ENCODE data around the gene SCAF4.

SCAF4 gene

DNA sequence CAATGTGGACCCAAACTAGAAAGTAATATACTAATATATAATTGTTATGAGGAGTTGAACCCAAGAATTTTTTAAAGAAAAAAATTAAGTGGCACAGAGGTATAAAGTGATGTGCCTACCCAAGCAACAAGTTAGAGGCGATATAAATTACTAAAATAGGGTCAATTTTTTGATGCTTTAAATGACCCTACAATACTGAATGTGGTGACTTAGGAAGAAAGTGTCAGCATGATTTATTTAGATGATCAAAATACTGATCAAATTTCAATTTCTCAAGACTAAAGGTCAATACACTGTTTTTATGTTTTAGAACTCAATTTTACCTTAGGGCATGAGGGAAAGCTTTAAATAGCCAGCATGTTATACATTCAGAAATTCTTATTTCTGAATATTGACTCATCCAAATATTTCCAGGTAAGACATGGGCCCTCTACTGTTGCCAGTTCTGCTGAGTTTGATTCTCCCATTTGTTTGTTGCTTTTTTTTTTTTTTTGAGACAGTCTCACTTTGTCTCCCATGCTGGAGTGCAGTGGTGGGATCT, 20.1 kb downstream of the SCAF4 start:
- Mint-ChIP-seq H3K4me3 (no peak overlapping the region), H3K27me3 (no peaks in the 10 kb centered on the region)

DNA sequence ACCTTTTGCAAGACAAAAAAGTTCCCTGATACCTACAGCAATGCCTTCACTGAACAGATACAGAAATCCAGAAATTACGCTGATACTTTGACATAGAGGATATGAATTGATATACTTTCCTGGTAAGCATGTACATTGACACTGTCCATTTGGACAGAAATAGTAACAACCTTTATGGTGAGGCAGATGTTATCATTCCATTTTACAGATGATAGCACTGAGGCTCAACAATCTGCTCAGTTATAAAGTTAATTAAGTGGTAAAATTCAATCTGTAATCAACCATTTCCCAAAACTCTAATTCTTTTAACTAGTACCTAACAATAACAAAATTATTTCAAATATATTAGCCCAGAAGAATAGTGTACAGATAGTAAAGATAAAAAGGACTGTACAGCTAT, 20.6 kb downstream of the SCAF4 start:
- H3K27me3 Mint-ChIP-seq, result no peaks in the 10 kb centered on the region
- CTCF ChIA-PET, result interaction anchor here (0.7 kb wide), 1 partner anchor 43 kb away, joined by 3 read pairs; no protein-coding TSS in a partner anchor
- no peak for DNase-seq
- H3K9me3 Mint-ChIP-seq, result no peaks in the 10 kb centered on the region
- no peak overlapping the region for H3K4me3 Mint-ChIP-seq
- H3K4me1 Mint-ChIP-seq, result peaks cover 26% of the 10 kb centered on the region
- H3K27ac Mint-ChIP-seq, result no peak overlapping the region
- peaks cover 2% of the 10 kb centered on the region for H3K36me3 Mint-ChIP-seq

More for the DNA sequence above, 20.1 kb downstream of the SCAF4 start:
- DNase-seq, result no peak
- Mint-ChIP-seq H3K4me1 (peaks cover 26% of the 10 kb centered on the region), H3K9me3 (no peaks in the 10 kb centered on the region), H3K36me3 (peaks cover 2% of the 10 kb centered on the region), H3K27ac (no peak overlapping the region)
- CTCF ChIA-PET, result interaction anchor here (0.7 kb wide), 1 partner anchor 43 kb away, joined by 3 read pairs; no protein-coding TSS in a partner anchor

DNA sequence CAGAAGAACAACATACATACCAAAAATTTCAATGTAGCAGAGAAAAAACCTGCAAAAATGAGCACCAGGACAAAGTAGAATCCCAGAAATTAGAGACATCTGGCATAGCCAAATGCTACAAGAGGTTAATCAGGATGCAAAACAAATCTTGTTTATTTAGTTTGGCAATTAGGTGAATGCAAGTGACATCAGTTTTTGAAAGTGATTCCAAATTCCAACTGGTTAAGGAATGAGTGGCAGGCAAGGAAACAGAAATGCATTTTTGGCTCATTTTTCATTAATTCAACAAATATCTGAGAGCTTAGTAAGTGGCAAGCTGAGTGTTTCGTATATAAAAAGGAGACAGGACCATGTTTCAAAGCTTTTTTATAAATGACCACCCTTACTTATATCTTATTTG, 21.3 kb downstream of the SCAF4 start:
- H3K4me1 Mint-ChIP-seq, result peaks cover 26% of the 10 kb centered on the region
- no peaks in the 10 kb centered on the region for H3K27me3 Mint-ChIP-seq
- H3K27ac Mint-ChIP-seq, result no peak overlapping the region
- H3K36me3 Mint-ChIP-seq, result peaks cover 2% of the 10 kb centered on the region
- H3K4me3 Mint-ChIP-seq, result no peak overlapping the region
- no peak for DNase-seq
- no peaks in the 10 kb centered on the region for H3K9me3 Mint-ChIP-seq
- CTCF ChIA-PET, result no interaction called here

DNA sequence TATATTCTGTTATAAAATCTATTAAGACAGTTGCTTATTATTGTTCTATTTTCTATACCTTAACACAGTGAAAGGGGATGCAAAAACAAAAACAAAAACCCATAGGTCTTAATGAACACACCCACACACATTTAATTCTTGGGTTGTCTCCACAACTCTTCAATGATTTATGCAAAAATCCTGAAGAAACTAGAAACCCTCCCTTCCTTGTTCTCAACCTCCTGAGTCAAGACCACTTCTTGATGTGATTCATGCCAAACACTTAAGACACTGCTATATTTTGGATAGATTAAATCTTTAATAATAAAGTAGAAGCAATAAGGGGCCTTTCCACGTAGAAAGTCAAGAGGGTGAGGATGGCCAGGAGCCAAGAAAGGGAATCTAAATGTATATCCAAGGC, 23.4 kb downstream of the SCAF4 start:
- CTCF ChIA-PET, result no interaction called here
- Mint-ChIP-seq H3K36me3 (peaks cover 10% of the 10 kb centered on the region), H3K27ac (no peak overlapping the region), H3K27me3 (no peaks in the 10 kb centered on the region), H3K4me3 (no peak overlapping the region), H3K4me1 (peaks cover 21% of the 10 kb centered on the region), H3K9me3 (no peaks in the 10 kb centered on the region)
- DNase-seq, result no peak

DNA sequence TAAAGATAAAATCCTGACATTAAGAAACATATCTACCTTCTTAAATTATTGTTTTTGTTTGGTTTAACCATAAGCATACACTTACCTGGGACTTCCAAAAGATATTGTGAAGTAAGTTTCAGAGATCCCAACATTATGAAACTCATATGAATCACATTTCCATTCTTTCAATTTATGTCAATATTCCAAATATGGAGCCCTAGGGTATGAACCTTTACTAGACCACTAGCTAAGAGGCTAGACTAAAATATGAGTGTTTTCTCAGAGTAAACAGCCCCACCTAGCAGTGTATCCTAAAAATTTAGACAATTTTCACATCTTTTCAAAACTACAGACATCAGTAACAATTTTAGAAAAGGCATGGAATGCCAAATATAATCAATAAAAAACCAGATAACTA, 24.4 kb downstream of the SCAF4 start:
- no peaks in the 10 kb centered on the region for H3K9me3 Mint-ChIP-seq
- H3K27me3 Mint-ChIP-seq, result no peaks in the 10 kb centered on the region
- peaks cover 15% of the 10 kb centered on the region for H3K36me3 Mint-ChIP-seq
- no peak overlapping the region for H3K27ac Mint-ChIP-seq
- peaks cover 18% of the 10 kb centered on the region for H3K4me1 Mint-ChIP-seq
- H3K4me3 Mint-ChIP-seq, result no peak overlapping the region
- DNase-seq, result no peak
- CTCF ChIA-PET, result no interaction called here

DNA sequence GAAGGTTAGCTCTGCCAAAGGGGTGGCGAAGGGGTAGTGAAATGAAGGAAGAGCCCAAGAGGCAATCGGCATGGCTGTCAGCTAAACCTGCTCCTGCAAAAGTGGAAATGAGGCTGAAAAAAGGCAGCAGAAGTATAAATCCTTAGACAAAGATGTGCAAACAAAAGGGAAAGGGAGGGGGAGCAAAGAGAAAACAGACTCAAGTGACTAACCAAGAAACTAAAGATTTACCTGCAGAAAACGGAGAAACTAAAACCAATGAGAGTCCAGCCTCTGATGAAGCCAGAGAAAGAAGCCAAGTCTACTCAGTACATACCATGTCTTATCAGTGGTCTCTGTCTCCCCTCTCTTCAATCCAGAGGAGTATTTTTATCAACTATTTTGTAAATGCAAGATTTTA, 25.4 kb downstream of the SCAF4 start:
- DNase-seq, result no peak
- Mint-ChIP-seq H3K4me1 (peaks cover 18% of the 10 kb centered on the region), H3K27ac (no peak overlapping the region), H3K9me3 (no peaks in the 10 kb centered on the region), H3K4me3 (no peak overlapping the region), H3K36me3 (peaks cover 20% of the 10 kb centered on the region), H3K27me3 (no peaks in the 10 kb centered on the region)
- CTCF ChIA-PET, result no interaction called here

DNA sequence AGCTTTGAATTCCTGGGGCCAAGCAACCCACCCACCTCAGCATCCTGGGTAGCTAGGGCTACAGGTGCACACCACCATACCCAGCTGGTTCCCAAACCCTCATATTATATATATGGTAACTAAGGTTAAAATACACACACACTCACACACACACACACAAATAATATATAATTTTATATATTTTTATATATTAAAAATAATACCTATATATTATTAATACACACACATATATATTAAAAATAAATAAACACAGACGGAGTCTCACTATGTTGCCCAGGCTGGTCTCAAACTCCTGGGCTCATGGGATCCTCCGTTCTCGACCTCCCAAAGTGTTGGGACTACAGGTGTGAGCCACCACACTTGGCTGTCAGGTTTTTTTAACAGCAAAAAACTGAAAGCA, 31.9 kb downstream of the SCAF4 start:
- Mint-ChIP-seq H3K4me3 (no peak overlapping the region), H3K27me3 (no peaks in the 10 kb centered on the region), H3K36me3 (peaks cover 45% of the 10 kb centered on the region), H3K27ac (no peak overlapping the region), H3K9me3 (no peaks in the 10 kb centered on the region), H3K4me1 (no peaks in the 10 kb centered on the region)
- DNase-seq, result no peak
- CTCF ChIA-PET, result no interaction called here

DNA sequence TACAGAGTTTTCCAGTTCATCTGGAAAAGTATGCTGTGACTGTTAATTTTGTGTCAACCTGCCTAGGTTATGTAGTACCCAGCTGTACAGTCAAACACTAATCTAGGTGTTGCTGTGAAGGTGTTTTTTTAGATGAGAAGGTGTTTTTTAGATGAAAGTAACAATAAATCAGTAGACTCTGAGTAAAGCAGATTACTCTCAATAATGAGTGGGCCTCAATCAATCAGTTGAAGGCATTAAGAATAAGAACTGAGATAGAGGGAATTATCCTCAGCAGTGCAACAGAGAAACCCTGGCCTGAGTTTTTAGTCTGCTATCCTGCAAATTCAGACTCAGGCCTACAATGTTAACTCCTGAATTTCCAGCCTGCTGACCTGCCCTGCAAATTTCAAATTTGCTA, 33.5 kb downstream of the SCAF4 start:
- Mint-ChIP-seq H3K4me1 (no peaks in the 10 kb centered on the region), H3K36me3 (peaks cover 45% of the 10 kb centered on the region)
- CTCF ChIA-PET, result no interaction called here

DNA sequence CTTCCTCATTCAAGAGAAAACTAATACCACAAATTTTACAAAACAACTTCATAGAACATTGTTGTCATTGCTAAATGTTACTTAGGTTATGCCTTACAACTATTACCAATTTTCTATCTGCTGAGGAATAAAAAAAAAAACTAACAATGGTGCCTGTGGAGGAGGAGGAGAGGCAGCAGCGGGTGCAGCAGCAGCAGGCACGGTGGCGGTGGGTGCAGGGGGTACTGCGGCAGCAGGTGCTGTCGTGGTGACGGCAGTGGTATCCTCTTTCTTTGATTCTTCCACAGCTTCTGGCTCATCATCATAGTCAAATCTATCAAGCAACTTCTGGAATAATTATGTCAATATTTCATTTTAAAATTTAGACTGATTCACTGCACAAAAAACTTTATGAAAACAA, 35.5 kb downstream of the SCAF4 start:
- Mint-ChIP-seq H3K27ac (no peak overlapping the region), H3K9me3 (no peaks in the 10 kb centered on the region), H3K4me1 (no peaks in the 10 kb centered on the region), H3K27me3 (no peaks in the 10 kb centered on the region), H3K36me3 (peaks cover 48% of the 10 kb centered on the region), H3K4me3 (no peak overlapping the region)
- no peak for DNase-seq
- CTCF ChIA-PET, result no interaction called here

More for the DNA sequence above, 33.5 kb downstream of the SCAF4 start:
- no peaks in the 10 kb centered on the region for H3K9me3 Mint-ChIP-seq
- no peak overlapping the region for H3K4me3 Mint-ChIP-seq
- no peaks in the 10 kb centered on the region for H3K27me3 Mint-ChIP-seq
- H3K27ac Mint-ChIP-seq, result no peak overlapping the region
- no peak for DNase-seq

DNA sequence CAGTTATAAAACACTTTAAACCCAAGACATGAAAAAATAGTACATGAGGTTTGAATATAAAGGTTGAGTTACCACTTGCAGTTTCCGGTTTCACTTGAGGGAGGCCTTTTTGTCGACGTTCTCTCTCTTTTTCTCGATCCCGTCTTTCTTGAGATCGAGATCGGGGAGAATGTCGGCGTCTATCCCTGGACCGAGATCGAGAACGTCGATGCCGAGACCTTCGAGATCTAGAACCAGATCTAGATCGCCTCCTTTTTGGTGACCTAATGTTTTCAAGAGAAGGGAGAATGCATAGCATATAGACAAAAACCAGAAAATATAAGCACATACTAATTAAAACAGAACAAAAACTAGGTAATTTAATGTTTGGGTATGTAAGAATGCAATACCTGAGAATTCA, 38.7 kb downstream of the SCAF4 start:
- Mint-ChIP-seq H3K27me3 (no peaks in the 10 kb centered on the region), H3K9me3 (no peaks in the 10 kb centered on the region), H3K27ac (no peak overlapping the region), H3K36me3 (peaks cover 52% of the 10 kb centered on the region), H3K4me1 (no peaks in the 10 kb centered on the region), H3K4me3 (no peak overlapping the region)
- DNase-seq, result no peak
- CTCF ChIA-PET, result interaction anchor here (0.6 kb wide), 1 partner anchor 1628 kb away, joined by 3 read pairs; no protein-coding TSS in a partner anchor

DNA sequence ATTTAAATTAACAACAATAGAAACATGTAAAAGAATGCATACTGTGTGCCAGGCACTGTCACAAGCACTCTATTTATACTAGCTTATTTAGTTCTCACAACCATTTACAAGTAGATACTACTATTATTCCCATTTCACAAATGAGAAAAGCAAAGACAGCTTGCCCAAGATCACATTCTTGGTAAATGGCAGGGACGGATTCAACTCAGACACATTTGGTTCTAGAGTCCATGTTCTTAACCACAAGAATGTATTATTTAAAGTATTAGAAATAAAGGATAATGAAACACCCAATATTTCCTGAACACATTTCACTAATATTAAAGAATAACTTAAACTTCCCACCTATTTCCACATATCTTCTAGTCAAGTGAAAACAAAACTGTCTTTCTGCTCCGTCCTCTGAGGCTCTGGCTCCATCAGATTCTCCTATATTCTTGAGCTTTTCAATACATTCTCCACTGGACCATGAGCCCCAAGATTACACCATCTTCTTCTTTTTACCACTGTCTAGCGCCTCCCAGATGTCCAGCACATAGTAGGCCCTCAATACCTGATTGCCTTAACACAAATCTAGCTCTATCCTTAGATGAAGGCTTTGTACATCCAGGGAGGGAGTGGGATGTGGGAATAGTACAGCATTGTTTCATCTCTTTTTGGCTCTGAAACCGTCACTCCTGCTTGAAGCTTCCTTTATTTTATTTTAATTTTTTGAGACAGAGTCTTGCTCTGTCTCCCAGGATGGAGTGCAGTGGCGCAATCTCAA, 43.1 kb downstream of the SCAF4 start:
- no peaks in the 10 kb centered on the region for H3K27me3 Mint-ChIP-seq
- CTCF ChIA-PET, result no interaction called here
- H3K27ac Mint-ChIP-seq, result no peak overlapping the region
- H3K9me3 Mint-ChIP-seq, result no peaks in the 10 kb centered on the region
- H3K36me3 Mint-ChIP-seq, result peaks cover 64% of the 10 kb centered on the region
- no peak for DNase-seq
- no peaks in the 10 kb centered on the region for H3K4me1 Mint-ChIP-seq
- no peak overlapping the region for H3K4me3 Mint-ChIP-seq

DNA sequence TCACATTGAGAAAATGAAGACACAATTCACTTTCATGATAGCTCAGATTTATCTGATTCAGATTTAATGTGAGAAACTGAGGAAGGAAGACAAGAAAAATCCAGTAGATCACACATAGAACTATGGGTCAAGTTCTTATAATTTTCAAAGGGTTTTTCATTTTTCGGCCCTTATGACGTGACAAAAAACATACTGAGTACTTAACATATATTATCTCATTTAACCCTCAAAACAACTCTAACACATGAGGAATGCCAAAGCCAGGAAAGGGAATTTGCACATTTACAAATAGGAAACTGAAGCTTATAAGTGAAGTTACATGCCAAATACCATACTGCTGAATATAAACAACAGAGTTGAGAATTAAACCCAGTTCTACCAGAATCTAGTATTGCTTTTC, 44.8 kb downstream of the SCAF4 start:
- H3K36me3 Mint-ChIP-seq, result peaks cover 63% of the 10 kb centered on the region
- no peaks in the 10 kb centered on the region for H3K4me1 Mint-ChIP-seq

DNA sequence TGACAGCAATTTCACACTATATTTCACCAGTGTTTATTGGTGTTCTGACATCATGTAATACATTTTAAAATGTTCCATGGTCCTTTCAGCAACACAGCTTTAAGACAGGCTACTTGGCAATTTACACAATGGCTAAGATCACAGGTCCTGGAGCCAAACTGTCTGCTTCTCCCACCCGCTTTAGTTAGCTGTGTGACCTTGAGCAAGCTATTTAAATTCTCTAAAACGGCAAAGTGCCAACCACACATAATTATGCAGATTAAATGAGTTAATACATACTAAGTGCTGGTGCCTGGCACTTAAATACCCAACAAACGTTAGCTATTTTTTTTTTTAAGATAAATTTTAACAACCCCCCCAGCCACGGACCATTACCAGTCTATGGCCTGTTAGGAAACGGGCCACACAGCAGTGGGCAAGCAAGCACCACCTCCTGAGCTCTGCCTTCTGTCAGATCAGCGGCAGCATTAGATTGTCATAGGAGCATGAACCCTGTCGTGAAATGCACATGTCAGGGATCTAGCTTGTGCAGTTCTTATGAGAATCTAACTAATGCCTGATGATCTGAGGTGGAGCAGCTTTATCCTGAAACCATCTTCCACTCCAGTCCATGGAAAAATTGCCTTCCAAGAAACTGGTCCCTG, 45.5 kb downstream of the SCAF4 start:
- Mint-ChIP-seq H3K4me3 (no peak overlapping the region), H3K4me1 (no peaks in the 10 kb centered on the region), H3K9me3 (no peaks in the 10 kb centered on the region), H3K36me3 (peaks cover 65% of the 10 kb centered on the region), H3K27me3 (no peaks in the 10 kb centered on the region), H3K27ac (no peak overlapping the region)
- CTCF ChIA-PET, result no interaction called here
- no peak for DNase-seq

More for the DNA sequence above, 44.8 kb downstream of the SCAF4 start:
- DNase-seq, result no peak
- H3K4me3 Mint-ChIP-seq, result no peak overlapping the region
- no peaks in the 10 kb centered on the region for H3K9me3 Mint-ChIP-seq
- no peak overlapping the region for H3K27ac Mint-ChIP-seq
- no peaks in the 10 kb centered on the region for H3K27me3 Mint-ChIP-seq
- CTCF ChIA-PET, result no interaction called here

DNA sequence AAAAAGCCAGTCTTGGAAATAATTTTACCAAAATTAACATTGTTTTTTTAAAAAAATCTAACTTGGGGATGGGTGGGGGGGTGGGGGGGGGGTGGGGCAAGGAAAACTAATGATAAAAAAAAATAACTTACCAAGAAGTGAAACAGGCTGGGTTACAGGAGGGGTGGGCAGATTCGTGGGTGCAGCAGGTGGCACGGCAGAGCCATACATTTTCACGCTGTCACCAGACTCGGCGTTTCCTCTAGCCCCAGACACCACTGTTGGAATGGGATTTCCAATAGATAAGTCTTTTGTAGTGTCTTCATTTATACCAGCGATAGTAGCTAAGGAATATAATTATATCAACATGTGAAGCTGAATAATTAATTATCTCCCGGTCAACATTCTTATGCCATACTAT, 47.0 kb downstream of the SCAF4 start:
- H3K27ac Mint-ChIP-seq, result no peak overlapping the region
- no peak overlapping the region for H3K4me3 Mint-ChIP-seq
- no peaks in the 10 kb centered on the region for H3K4me1 Mint-ChIP-seq
- no peak for DNase-seq
- no peaks in the 10 kb centered on the region for H3K27me3 Mint-ChIP-seq
- H3K9me3 Mint-ChIP-seq, result no peaks in the 10 kb centered on the region
- peaks cover 59% of the 10 kb centered on the region for H3K36me3 Mint-ChIP-seq
- CTCF ChIA-PET, result no interaction called here

DNA sequence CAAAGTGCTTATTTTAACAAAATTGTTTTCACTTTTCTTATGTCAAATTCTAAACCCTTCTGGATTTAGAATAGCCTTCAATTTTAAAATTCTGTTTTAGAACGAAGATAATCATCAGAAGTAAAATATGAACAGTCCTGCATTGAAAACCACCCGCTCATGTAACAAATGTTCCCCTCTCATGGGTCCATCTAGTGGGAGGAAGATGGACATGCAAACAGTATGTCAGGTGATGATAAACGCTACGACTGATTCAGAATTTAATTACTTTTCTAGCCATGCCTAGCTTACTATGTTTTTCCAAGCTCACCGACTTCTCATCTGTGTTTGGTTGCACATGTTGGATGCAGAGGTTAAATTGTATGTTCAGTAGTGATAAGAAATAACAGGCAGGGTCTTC, 48.9 kb downstream of the SCAF4 start:
- H3K36me3 Mint-ChIP-seq, result peaks cover 52% of the 10 kb centered on the region
- H3K4me1 Mint-ChIP-seq, result no peaks in the 10 kb centered on the region
- CTCF ChIA-PET, result no interaction called here
- H3K9me3 Mint-ChIP-seq, result no peaks in the 10 kb centered on the region
- no peak for DNase-seq
- H3K4me3 Mint-ChIP-seq, result no peak overlapping the region
- H3K27me3 Mint-ChIP-seq, result no peaks in the 10 kb centered on the region
- H3K27ac Mint-ChIP-seq, result no peak overlapping the region

All from activated naive CD4-positive, alpha-beta T cell treated with anti-CD3 and anti-CD28 coated beads, Interleukin-2, amount 10 ng/mL, durations not matched to agents 7 days and 5 days (primary cell).